ENCODE data around the gene SELENOK.
"Not testable (repeated sequence)": the region's sequence is repeated elsewhere in the genome, so short reads cannot be mapped to it uniquely, and the experiment has no call there.

Gene SELENOK

GRCh38 chr3:53891497-53892285 is at the start of gene SELENOK:
SELENOK (minus strand) TSS chr3:53891859.
- peak; percentile 95 for DNase-seq

- DNase-seq = no peak
These were observed 49.5 kb upstream of the SELENOK start for GRCh38 chr3:53941184-53941583.

- DNase-seq = no peak
These were observed 49.0 kb upstream of the SELENOK start for GRCh38 chr3:53940623-53941022.

- no peak for DNase-seq
These were observed 48.2 kb upstream of the SELENOK start for GRCh38 chr3:53939813-53940212.

GRCh38 chr3:53939086-53939582 is 47.5 kb upstream of the SELENOK start:
- no peak for DNase-seq

GRCh38 chr3:53938645-53939044 is 47.0 kb upstream of the SELENOK start:
- DNase-seq = peak; percentile 35

- DNase-seq = no peak
These were observed 44.7 kb upstream of the SELENOK start for GRCh38 chr3:53936347-53936746.

- no peak for DNase-seq
These were observed 43.7 kb upstream of the SELENOK start for GRCh38 chr3:53935283-53935901.

- DNase-seq = not testable (repeated sequence)
These were observed 35.7 kb upstream of the SELENOK start for GRCh38 chr3:53927208-53927872.

- DNase-seq = no peak
These were observed 29.6 kb upstream of the SELENOK start for GRCh38 chr3:53921296-53921695.

GRCh38 chr3:53919741-53920140 is 28.1 kb upstream of the SELENOK start:
- DNase-seq = no peak

- DNase-seq = no peak
These were observed 21.7 kb upstream of the SELENOK start for GRCh38 chr3:53913401-53913800.

- no peak for DNase-seq
These were observed 11.1 kb upstream of the SELENOK start for GRCh38 chr3:53902711-53903110.

GRCh38 chr3:53902067-53902466 is 10.4 kb upstream of the SELENOK start:
- no peak for DNase-seq

- no peak for DNase-seq
These were observed 9.1 kb upstream of the SELENOK start for GRCh38 chr3:53900666-53901331.

- DNase-seq = no peak
These were observed 8.1 kb upstream of the SELENOK start for GRCh38 chr3:53899750-53900149.

GRCh38 chr3:53892286-53892637 is 603 bp upstream of the SELENOK start:
- no peak for DNase-seq

GRCh38 chr3:53890726-53891475 is 758 bp downstream of the SELENOK start:
- DNase-seq = peak; percentile 16

GRCh38 chr3:53888232-53888631 is 3.4 kb downstream of the SELENOK start:
- DNase-seq = no peak

- no peak for DNase-seq
These were observed 4.2 kb downstream of the SELENOK start for GRCh38 chr3:53887446-53887845.

GRCh38 chr3:53885239-53885638 is 6.4 kb downstream of the SELENOK start:
- no peak for DNase-seq

GRCh38 chr3:53884623-53885022 is 7.0 kb downstream of the SELENOK start:
- no peak for DNase-seq

- no peak for DNase-seq
These were observed 8.7 kb downstream of the SELENOK start for GRCh38 chr3:53883008-53883407.

Data from NCI-H526 treated with DMSO at 0.1 percent for 48 hours (cell line).